NCI-H2196 (cell line): Measurements from ENCODE around the gene ATG14.

Experiments used
- DNase-seq: peaks from one replicate; lab custom pipeline; 2025; ENCODE audit not compliant: unreplicated experiment; lab: John Stamatoyannopoulos, UW

The ATG14 gene

GRCh38 chr14:55323910-55324309 lies 87.7 kb downstream of the ATG14 start:
- DNase-seq = no peak

- no peak for DNase-seq
These were observed 92.9 kb downstream of the ATG14 start for GRCh38 chr14:55318694-55319093.

GRCh38 chr14:55317542-55318306 lies 93.9 kb downstream of the ATG14 start:
- no peak for DNase-seq

- no peak for DNase-seq
These were observed 95.1 kb downstream of the ATG14 start for GRCh38 chr14:55316564-55316963.
